GM12872 (cell line): ENCODE data around the gene CTCFL.

Source experiments
- CTCF ChIP-seq: IDR thresholded peaks from 3 replicates; pipeline ENCODE4 v1.5.1; 2011; ENCODE audit warnings: low read depth, mild to moderate bottlenecking, low read length, moderate library complexity; ENCODE audit not compliant: insufficient read depth

Gene CTCFL

DNA sequence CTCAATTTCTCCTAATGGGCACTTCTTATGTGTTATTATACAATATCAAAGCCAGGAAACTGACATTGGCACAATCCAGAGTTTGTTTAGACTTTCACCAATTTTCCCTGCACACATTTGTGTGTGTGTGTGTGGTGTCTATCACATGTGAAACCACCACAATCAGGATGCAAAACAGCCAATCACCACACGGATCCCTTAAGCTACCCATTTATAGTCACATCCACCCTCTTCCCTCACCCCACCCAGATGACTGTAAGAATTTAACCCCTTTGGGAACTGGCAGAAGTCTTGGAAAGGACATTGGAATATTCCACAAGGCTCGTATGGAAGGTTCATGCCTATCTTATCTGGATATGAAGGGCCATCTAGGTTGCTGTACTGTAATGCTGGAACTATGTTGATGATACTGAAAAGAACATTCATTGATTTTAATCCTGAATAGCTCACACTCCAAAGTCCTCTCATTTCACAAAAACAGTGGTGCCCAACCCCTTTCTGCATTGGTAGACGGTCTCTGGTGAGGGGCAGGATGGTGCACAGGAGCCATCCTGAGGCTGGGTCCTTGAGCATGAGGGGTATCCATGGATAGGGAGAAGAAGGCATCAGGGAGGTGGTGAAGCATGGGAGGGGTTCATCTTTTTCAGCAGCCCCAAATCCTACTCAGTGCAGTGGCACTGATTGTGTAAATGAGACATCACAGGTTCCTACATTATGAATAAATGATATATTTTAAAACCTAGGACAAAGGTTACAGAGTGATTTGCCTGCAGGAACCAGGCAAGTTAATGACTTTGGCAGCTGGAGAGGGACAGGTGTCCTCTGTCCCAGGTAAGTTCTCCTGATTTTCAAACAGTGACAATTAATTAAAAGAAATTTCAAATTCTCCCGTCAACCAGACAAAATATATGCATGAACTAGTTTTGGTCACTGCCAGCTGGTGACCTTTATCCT lies 12.1 kb upstream of the CTCFL start:
- no peak for TF ChIP-seq CTCF

- TF ChIP-seq CTCF, result no peak
Observed at GRCh38 chr20:57536120-57536708, 11.3 kb upstream of the CTCFL start.

DNA sequence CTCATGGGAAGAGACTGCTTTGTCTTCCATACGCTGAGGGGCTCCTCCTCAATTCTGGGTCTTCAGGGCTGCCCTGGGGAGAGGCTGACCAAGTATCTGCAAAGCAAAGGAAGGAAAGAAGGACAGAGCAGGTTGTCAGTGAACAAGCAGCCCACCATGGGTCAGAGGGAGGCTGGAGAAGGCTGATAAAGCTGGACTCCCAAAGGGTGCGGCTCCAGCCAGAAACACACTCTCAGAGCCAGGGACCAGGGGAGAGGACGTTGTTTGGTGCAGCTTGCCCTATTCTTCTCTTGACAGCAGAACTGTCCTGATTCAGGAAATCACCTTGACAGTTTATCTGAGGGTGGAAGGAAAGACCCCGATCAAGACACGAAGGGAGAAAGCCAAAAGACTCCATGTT lies 10.4 kb upstream of the CTCFL start:
- TF ChIP-seq CTCF, result no peak

DNA sequence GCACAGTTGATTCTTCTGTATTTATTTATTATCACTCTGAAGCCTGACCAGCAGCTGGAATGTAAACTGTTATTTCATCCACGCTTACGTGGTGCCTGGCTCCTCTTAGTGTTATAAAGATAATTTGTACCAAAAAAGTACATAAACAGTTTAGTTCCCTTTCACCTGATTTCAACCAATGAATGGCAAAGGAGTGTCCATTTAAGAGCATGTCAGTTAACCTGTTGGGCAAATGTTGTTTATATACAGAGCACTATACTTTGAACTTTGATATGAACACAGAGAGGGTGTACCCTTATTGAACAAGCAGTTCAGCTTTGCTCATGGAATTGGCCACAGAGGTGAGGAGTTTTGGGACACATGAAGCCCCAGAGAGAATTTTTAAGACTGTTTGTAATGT lies 7.2 kb upstream of the CTCFL start:
- TF ChIP-seq CTCF, result no peak

- no peak for TF ChIP-seq CTCF
Observed at GRCh38 chr20:57530327-57530981, 5.5 kb upstream of the CTCFL start.

- no peak for TF ChIP-seq CTCF
Observed at GRCh38 chr20:57529810-57530209, 4.9 kb upstream of the CTCFL start.

GRCh38 chr20:57529160-57529585 lies 4.2 kb upstream of the CTCFL start:
- TF ChIP-seq CTCF, result no peak
